ENCODE data around the gene SND1. TPM values are rescaled to one million over a fixed set of nuclear protein-coding genes. Genes with fewer than 3 reads are reported as not detected.
A peak's percentile ranks its signal among the peaks of the same experiment; 100 is the strongest.

Gene SND1
- polyA plus RNA-seq, 1 donor, result 144 TPM

- Histone ChIP-seq H3K27me3 (ENCODE audit: control insufficient read depth, insufficient read depth, low read length) (no peaks in the 10 kb centered on the region), H3K36me3 (ENCODE audit: control insufficient read depth, insufficient read depth, low read length) (peaks cover 8% of the 10 kb centered on the region), H3K4me1 (ENCODE audit: control insufficient read depth, insufficient read depth, low read length) (peaks cover 10% of the 10 kb centered on the region), H3K4me3 (ENCODE audit: low read length) (no peak overlapping the region), H3K27ac (ENCODE audit: low read length) (no peak overlapping the region), H3K9me3 (ENCODE audit: control insufficient read depth, low read depth, low read length) (no peaks in the 10 kb centered on the region)
- WGBS (ENCODE audit: insufficient coverage, low lambda C conversion rate), result 100% methylated on average over 1 of the region's 2 CpGs
- DNase-seq, result no peak
These were observed 346.7 kb downstream of the SND1 start for GRCh38 chr7:127998671-127999070.

GRCh38 chr7:128000048-128000447, 348.1 kb downstream of the SND1 start:
- peak; percentile 38 to 53 for DNase-seq
- peaks cover 21% of the 10 kb centered on the region for H3K4me1 ChIP-seq (ENCODE audit: control insufficient read depth, insufficient read depth, low read length)
- H3K4me3 ChIP-seq (ENCODE audit: low read length), result no peak overlapping the region
- no CpG with 5 or more reads among the region's 1 CpG for WGBS (ENCODE audit: insufficient coverage, low lambda C conversion rate)
- no peaks in the 10 kb centered on the region for H3K9me3 ChIP-seq (ENCODE audit: control insufficient read depth, low read depth, low read length)
- H3K27me3 ChIP-seq (ENCODE audit: control insufficient read depth, insufficient read depth, low read length), result no peaks in the 10 kb centered on the region
- peaks cover 3% of the 10 kb centered on the region for H3K36me3 ChIP-seq (ENCODE audit: control insufficient read depth, insufficient read depth, low read length)
- no peak overlapping the region for H3K27ac ChIP-seq (ENCODE audit: low read length)

- H3K4me1 ChIP-seq (ENCODE audit: control insufficient read depth, insufficient read depth, low read length), result peaks cover 28% of the 10 kb centered on the region
- DNase-seq, result peak; percentile 14 to 57
- no peaks in the 10 kb centered on the region for H3K9me3 ChIP-seq (ENCODE audit: control insufficient read depth, low read depth, low read length)
- no peak overlapping the region for H3K4me3 ChIP-seq (ENCODE audit: low read length)
- no peak overlapping the region for H3K27ac ChIP-seq (ENCODE audit: low read length)
- WGBS (ENCODE audit: insufficient coverage, low lambda C conversion rate), result no CpG with 5 or more reads among the region's 6 CpGs
- no peaks in the 10 kb centered on the region for H3K27me3 ChIP-seq (ENCODE audit: control insufficient read depth, insufficient read depth, low read length)
- peaks cover 3% of the 10 kb centered on the region for H3K36me3 ChIP-seq (ENCODE audit: control insufficient read depth, insufficient read depth, low read length)
These were observed 348.9 kb downstream of the SND1 start for GRCh38 chr7:128000854-128001265.

- whole genome bisulfite sequencing (ENCODE audit: insufficient coverage, low lambda C conversion rate), result 100% methylated on average over 1 of the region's 3 CpGs
- Histone ChIP-seq H3K4me3 (ENCODE audit: low read length) (no peak overlapping the region), H3K4me1 (ENCODE audit: control insufficient read depth, insufficient read depth, low read length) (peaks cover 35% of the 10 kb centered on the region)
These were observed 351.2 kb downstream of the SND1 start for GRCh38 chr7:128003167-128003566.

GRCh38 chr7:128003787-128004186, 351.8 kb downstream of the SND1 start:
- H3K27ac ChIP-seq (ENCODE audit: low read length), result no peak overlapping the region
- peaks cover 35% of the 10 kb centered on the region for H3K4me1 ChIP-seq (ENCODE audit: control insufficient read depth, insufficient read depth, low read length)
- 90% methylated on average over 2 of the region's 2 CpGs for WGBS (ENCODE audit: insufficient coverage, low lambda C conversion rate)
- DNase-seq, result no peak
- no peaks in the 10 kb centered on the region for H3K36me3 ChIP-seq (ENCODE audit: control insufficient read depth, insufficient read depth, low read length)
- H3K4me3 ChIP-seq (ENCODE audit: low read length), result no peak overlapping the region
- no peaks in the 10 kb centered on the region for H3K9me3 ChIP-seq (ENCODE audit: control insufficient read depth, low read depth, low read length)
- H3K27me3 ChIP-seq (ENCODE audit: control insufficient read depth, insufficient read depth, low read length), result no peaks in the 10 kb centered on the region

More at GRCh38 chr7:128003167-128003566, 351.2 kb downstream of the SND1 start:
- Histone ChIP-seq H3K36me3 (ENCODE audit: control insufficient read depth, insufficient read depth, low read length) (no peaks in the 10 kb centered on the region), H3K27me3 (ENCODE audit: control insufficient read depth, insufficient read depth, low read length) (no peaks in the 10 kb centered on the region), H3K27ac (ENCODE audit: low read length) (no peak overlapping the region), H3K9me3 (ENCODE audit: control insufficient read depth, low read depth, low read length) (no peaks in the 10 kb centered on the region)
- no peak for DNase-seq

GRCh38 chr7:128004623-128005022, 352.6 kb downstream of the SND1 start:
- no peak for DNase-seq
- no peak overlapping the region for H3K27ac ChIP-seq (ENCODE audit: low read length)
- no CpG with 5 or more reads among the region's 6 CpGs for WGBS (ENCODE audit: insufficient coverage, low lambda C conversion rate)

GRCh38 chr7:128005117-128005516, 353.1 kb downstream of the SND1 start:
- Histone ChIP-seq H3K27ac (ENCODE audit: low read length) (peak overlapping the region; percentile 17), H3K27me3 (ENCODE audit: control insufficient read depth, insufficient read depth, low read length) (no peaks in the 10 kb centered on the region), H3K4me3 (ENCODE audit: low read length) (no peak overlapping the region), H3K4me1 (ENCODE audit: control insufficient read depth, insufficient read depth, low read length) (peaks cover 29% of the 10 kb centered on the region), H3K9me3 (ENCODE audit: control insufficient read depth, low read depth, low read length) (no peaks in the 10 kb centered on the region), H3K36me3 (ENCODE audit: control insufficient read depth, insufficient read depth, low read length) (no peaks in the 10 kb centered on the region)
- WGBS (ENCODE audit: insufficient coverage, low lambda C conversion rate), result 100% methylated on average over 1 of the region's 7 CpGs
- no peak for DNase-seq

More at GRCh38 chr7:128004623-128005022, 352.6 kb downstream of the SND1 start:
- H3K4me1 ChIP-seq (ENCODE audit: control insufficient read depth, insufficient read depth, low read length), result peaks cover 31% of the 10 kb centered on the region
- no peaks in the 10 kb centered on the region for H3K27me3 ChIP-seq (ENCODE audit: control insufficient read depth, insufficient read depth, low read length)
- H3K9me3 ChIP-seq (ENCODE audit: control insufficient read depth, low read depth, low read length), result no peaks in the 10 kb centered on the region
- no peak overlapping the region for H3K4me3 ChIP-seq (ENCODE audit: low read length)
- no peaks in the 10 kb centered on the region for H3K36me3 ChIP-seq (ENCODE audit: control insufficient read depth, insufficient read depth, low read length)

- peak overlapping the region; percentile 12 for H3K27ac ChIP-seq (ENCODE audit: low read length)
- H3K4me3 ChIP-seq (ENCODE audit: low read length), result no peak overlapping the region
- DNase-seq, result peak; percentile 43 to 77
- peaks cover 28% of the 10 kb centered on the region for H3K4me1 ChIP-seq (ENCODE audit: control insufficient read depth, insufficient read depth, low read length)
- H3K36me3 ChIP-seq (ENCODE audit: control insufficient read depth, insufficient read depth, low read length), result no peaks in the 10 kb centered on the region
- no CpG with 5 or more reads among the region's 3 CpGs for WGBS (ENCODE audit: insufficient coverage, low lambda C conversion rate)
- no peaks in the 10 kb centered on the region for H3K9me3 ChIP-seq (ENCODE audit: control insufficient read depth, low read depth, low read length)
- no peaks in the 10 kb centered on the region for H3K27me3 ChIP-seq (ENCODE audit: control insufficient read depth, insufficient read depth, low read length)
These were observed 353.8 kb downstream of the SND1 start for GRCh38 chr7:128005759-128006159.

- Histone ChIP-seq H3K27ac (ENCODE audit: low read length) (no peak overlapping the region), H3K4me1 (ENCODE audit: control insufficient read depth, insufficient read depth, low read length) (peaks cover 35% of the 10 kb centered on the region), H3K36me3 (ENCODE audit: control insufficient read depth, insufficient read depth, low read length) (no peaks in the 10 kb centered on the region), H3K4me3 (ENCODE audit: low read length) (no peak overlapping the region), H3K9me3 (ENCODE audit: control insufficient read depth, low read depth, low read length) (no peaks in the 10 kb centered on the region), H3K27me3 (ENCODE audit: control insufficient read depth, insufficient read depth, low read length) (no peaks in the 10 kb centered on the region)
- no peak for DNase-seq
- no CpG with 5 or more reads among the region's 8 CpGs for WGBS (ENCODE audit: insufficient coverage, low lambda C conversion rate)
These were observed 354.7 kb downstream of the SND1 start for GRCh38 chr7:128006550-128007302.

- Histone ChIP-seq H3K4me3 (ENCODE audit: low read length) (no peak overlapping the region), H3K4me1 (ENCODE audit: control insufficient read depth, insufficient read depth, low read length) (peaks cover 35% of the 10 kb centered on the region), H3K27ac (ENCODE audit: low read length) (no peak overlapping the region), H3K27me3 (ENCODE audit: control insufficient read depth, insufficient read depth, low read length) (no peaks in the 10 kb centered on the region), H3K9me3 (ENCODE audit: control insufficient read depth, low read depth, low read length) (no peaks in the 10 kb centered on the region), H3K36me3 (ENCODE audit: control insufficient read depth, insufficient read depth, low read length) (no peaks in the 10 kb centered on the region)
- 100% methylated on average over 1 of the region's 3 CpGs for WGBS (ENCODE audit: insufficient coverage, low lambda C conversion rate)
- no peak for DNase-seq
These were observed 355.3 kb downstream of the SND1 start for GRCh38 chr7:128007303-128007680.

- Histone ChIP-seq H3K36me3 (ENCODE audit: control insufficient read depth, insufficient read depth, low read length) (peaks cover 4% of the 10 kb centered on the region), H3K27me3 (ENCODE audit: control insufficient read depth, insufficient read depth, low read length) (no peaks in the 10 kb centered on the region), H3K9me3 (ENCODE audit: control insufficient read depth, low read depth, low read length) (no peaks in the 10 kb centered on the region), H3K27ac (ENCODE audit: low read length) (no peak overlapping the region), H3K4me3 (ENCODE audit: low read length) (no peak overlapping the region), H3K4me1 (ENCODE audit: control insufficient read depth, insufficient read depth, low read length) (peaks cover 35% of the 10 kb centered on the region)
- DNase-seq, result no peak
- no CpG with 5 or more reads among the region's 5 CpGs for WGBS (ENCODE audit: insufficient coverage, low lambda C conversion rate)
These were observed 356.1 kb downstream of the SND1 start for GRCh38 chr7:128008141-128008540.

Measured in large intestine (tissue), 3 donors.